Measurements from ENCODE around the gene AKR1A1.

DNA sequence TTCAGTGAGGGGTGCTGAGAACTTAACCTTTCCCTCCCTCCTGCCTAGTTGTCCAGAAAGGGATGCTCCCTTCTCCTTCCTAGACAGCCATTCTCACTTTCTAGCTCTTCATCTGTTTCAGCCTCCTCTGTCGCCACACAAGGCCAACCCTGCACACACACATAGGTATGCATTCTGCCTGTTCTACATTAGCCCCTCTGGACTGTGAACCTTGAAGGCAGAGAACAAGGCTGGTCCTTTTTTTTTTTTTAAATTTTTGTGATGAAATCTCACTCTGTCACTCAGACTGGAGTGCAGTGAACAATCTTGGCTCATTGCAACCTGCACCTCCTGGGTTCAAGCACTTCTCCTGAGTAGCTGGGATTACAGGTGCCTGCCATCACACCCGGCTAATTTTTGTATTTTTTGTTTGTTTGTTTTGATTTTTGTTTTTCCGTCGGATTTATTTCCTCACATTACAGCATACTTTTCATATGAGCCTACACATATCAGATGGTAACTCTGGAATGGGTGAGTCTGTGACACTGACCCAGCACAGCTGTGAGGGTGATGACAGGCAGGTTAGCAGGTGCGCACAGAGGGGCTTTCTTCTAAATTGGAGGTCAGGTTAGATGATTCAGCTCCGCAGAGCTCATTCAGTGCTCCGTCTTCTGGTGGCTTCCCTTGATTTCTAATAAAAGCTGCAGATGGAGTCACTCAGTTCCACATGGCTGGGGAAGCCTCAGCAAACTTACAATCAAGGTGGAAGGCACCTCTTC, 4.9 kb upstream of the AKR1A1 start:
- TF ChIP-seq, protein P1, sequence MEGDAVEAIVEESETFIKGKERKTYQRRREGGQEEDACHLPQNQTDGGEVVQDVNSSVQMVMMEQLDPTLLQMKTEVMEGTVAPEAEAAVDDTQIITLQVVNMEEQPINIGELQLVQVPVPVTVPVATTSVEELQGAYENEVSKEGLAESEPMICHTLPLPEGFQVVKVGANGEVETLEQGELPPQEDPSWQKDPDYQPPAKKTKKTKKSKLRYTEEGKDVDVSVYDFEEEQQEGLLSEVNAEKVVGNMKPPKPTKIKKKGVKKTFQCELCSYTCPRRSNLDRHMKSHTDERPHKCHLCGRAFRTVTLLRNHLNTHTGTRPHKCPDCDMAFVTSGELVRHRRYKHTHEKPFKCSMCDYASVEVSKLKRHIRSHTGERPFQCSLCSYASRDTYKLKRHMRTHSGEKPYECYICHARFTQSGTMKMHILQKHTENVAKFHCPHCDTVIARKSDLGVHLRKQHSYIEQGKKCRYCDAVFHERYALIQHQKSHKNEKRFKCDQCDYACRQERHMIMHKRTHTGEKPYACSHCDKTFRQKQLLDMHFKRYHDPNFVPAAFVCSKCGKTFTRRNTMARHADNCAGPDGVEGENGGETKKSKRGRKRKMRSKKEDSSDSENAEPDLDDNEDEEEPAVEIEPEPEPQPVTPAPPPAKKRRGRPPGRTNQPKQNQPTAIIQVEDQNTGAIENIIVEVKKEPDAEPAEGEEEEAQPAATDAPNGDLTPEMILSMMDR (IDR thresholded peaks at IDR 0.05; ENCODE audit: insufficient read depth, low read length), result no peak
- no peak for TF ChIP-seq GABPA (IDR thresholded peaks at IDR 0.05; ENCODE audit: low read depth)
- TF ChIP-seq, protein P2, sequence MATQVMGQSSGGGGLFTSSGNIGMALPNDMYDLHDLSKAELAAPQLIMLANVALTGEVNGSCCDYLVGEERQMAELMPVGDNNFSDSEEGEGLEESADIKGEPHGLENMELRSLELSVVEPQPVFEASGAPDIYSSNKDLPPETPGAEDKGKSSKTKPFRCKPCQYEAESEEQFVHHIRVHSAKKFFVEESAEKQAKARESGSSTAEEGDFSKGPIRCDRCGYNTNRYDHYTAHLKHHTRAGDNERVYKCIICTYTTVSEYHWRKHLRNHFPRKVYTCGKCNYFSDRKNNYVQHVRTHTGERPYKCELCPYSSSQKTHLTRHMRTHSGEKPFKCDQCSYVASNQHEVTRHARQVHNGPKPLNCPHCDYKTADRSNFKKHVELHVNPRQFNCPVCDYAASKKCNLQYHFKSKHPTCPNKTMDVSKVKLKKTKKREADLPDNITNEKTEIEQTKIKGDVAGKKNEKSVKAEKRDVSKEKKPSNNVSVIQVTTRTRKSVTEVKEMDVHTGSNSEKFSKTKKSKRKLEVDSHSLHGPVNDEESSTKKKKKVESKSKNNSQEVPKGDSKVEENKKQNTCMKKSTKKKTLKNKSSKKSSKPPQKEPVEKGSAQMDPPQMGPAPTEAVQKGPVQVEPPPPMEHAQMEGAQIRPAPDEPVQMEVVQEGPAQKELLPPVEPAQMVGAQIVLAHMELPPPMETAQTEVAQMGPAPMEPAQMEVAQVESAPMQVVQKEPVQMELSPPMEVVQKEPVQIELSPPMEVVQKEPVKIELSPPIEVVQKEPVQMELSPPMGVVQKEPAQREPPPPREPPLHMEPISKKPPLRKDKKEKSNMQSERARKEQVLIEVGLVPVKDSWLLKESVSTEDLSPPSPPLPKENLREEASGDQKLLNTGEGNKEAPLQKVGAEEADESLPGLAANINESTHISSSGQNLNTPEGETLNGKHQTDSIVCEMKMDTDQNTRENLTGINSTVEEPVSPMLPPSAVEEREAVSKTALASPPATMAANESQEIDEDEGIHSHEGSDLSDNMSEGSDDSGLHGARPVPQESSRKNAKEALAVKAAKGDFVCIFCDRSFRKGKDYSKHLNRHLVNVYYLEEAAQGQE (IDR thresholded peaks at IDR 0.05; ENCODE audit: insufficient replicate concordance, low read depth), result no peak
